ENCODE measurements around the gene EPC1.

The EPC1 gene

DNA sequence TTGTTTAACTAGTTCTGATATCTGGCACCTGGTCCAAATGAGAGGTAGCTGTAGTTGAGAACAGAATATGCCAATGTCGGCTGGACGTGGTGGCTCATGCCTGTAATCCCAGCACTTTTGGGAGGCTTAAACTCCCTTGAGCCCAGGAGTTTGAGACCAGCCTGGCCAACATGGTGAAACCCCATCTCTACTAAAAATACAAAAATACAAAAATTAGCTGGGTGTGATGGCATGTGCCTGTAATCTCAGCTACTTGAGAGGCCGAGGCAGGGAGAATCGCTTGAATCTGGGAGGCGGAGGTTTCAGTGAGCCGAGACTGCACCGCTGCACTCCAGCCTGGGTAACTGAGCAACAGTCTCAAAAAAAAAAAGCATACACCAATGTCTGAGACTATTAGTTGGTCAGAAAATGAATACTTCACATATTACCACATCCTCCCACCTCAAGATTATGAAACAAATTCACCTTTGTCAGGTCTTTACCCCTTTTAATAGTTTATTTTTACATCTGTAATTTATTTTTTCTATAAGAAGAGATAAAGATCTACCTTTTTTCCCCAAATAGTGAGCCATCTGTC lies 38.8 kb downstream of the EPC1 start:
- Histone ChIP-seq H3K36me3 (peaks cover 74% of the 10 kb centered on the region), H3K27ac (no peak overlapping the region), H3K9ac (no peak overlapping the region), H3K9me3 (peaks cover 4% of the 10 kb centered on the region; the same call in 1 of the 2 replicates), H4K20me1 (peaks cover 95% of the 10 kb centered on the region), H3K4me1 (no peaks in the 10 kb centered on the region), H3K4me3 (no peak overlapping the region), H3K4me2 (no peak overlapping the region), H3K27me3 (no peaks in the 10 kb centered on the region)
- no peak for TF ChIP-seq Cebpa-rat (IDR thresholded peaks at IDR 0.05)

DNA sequence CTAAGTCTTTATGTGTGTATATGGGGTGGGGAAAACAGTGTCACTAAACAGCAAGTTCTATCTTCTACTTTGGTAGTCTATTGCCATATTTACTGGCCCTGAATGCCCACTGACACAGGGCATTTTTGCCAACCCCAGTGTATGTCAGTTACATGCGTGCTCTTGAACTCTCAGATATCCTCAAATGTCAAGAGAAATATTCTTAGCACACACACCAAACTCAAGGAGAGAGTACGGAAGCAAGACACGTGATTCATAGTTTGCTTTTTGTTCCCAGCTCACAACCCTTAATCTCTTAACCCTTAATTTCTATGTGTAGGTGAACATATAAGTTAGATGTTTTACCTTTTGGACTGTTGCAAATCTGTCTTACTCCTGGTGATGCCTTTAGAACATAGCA lies 39.3 kb downstream of the EPC1 start:
- Histone ChIP-seq H3K27me3 (no peaks in the 10 kb centered on the region), H3K9ac (no peak overlapping the region), H4K20me1 (peaks cover 95% of the 10 kb centered on the region), H3K36me3 (peaks cover 79% of the 10 kb centered on the region), H3K4me2 (no peak overlapping the region), H3K4me3 (no peak overlapping the region), H3K27ac (no peak overlapping the region), H3K9me3 (peaks cover 7% of the 10 kb centered on the region; the same call in 1 of the 2 replicates), H3K4me1 (no peaks in the 10 kb centered on the region)
- TF ChIP-seq Cebpa-rat (IDR thresholded peaks at IDR 0.05): no peak

DNA sequence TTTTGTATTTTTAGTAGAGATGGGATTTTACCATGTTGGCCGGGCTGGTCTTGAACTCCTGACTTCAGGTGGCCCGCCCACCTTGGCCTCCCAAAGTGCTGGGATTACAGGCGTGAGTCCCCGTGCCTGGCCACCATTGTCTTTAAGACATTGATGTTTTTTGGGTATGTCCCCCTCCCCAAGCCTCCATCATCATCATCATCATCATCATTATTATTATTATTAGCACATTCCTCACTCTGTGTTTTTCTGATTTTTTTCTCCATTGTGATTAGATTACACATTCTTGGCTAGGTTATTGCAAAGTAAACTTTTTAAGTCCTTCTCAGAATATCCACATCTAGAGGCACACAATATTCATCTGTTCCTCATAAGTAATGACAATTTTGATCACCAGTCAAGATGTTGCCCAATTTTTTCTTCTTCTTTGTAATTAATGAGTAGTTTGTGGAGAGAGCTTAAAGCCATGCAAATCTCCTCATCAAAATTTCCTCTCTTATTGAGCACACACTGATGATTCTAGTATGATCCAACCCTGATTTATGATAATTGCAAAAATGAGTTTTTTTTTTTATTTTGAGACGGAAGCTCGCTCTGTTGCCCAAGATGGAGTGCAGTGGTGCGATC lies 47.5 kb downstream of the EPC1 start:
- no peak overlapping the region for H3K9ac ChIP-seq
- H3K27ac ChIP-seq: no peak overlapping the region
- H3K4me3 ChIP-seq: no peak overlapping the region
- no peak for TF ChIP-seq Cebpa-rat (IDR thresholded peaks at IDR 0.05)
- H4K20me1 ChIP-seq: peaks cover 95% of the 10 kb centered on the region
- no peaks in the 10 kb centered on the region for H3K27me3 ChIP-seq
- 0 out of 2 replicates have a peak, but pooled peaks cover 3% of the 10 kb centered on the region for H3K9me3 ChIP-seq
- H3K36me3 ChIP-seq: peaks cover 80% of the 10 kb centered on the region
- H3K4me2 ChIP-seq: no peak overlapping the region
- H3K4me1 ChIP-seq: no peaks in the 10 kb centered on the region

DNA sequence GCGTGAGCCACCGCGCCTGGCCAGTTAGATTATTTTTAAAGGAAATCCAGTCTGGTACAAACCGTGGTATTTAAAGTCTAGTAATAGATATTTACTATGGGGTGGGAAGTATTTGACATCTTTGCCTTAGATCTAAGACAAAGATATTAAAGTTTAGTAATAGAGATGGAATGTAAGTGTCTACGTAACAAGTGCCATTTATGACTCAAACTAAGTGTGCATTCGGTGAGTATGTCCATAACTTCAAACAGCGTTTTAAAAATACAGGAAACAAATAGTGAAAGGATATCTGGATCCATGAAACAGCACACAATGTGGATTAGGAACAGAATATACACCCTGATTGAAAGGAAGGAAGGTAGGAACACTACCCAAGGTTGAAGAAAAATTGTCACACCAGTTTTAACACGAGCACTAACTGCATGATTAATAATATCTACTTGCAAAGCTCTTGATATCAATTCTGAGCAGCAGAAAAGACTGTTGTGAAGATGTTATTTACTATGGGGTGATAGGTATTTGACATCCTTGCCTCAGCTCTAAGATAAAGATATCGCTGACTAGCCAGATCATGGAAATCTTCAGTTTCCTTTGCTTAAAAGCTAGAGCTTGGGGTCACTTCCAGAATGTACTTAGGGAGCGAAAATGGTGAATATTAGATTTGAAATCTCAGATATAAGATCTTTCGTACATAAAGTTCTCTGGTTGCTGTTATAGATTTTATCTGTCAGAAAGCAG lies 48.7 kb downstream of the EPC1 start:
- no peak overlapping the region for H3K9ac ChIP-seq
- no peaks in the 10 kb centered on the region for H3K4me1 ChIP-seq
- H3K27ac ChIP-seq: no peak overlapping the region
- H4K20me1 ChIP-seq: peaks cover 100% of the 10 kb centered on the region
- H3K9me3 ChIP-seq: 0 out of 2 replicates have a peak, but pooled peaks cover 3% of the 10 kb centered on the region
- H3K4me2 ChIP-seq: no peak overlapping the region
- H3K36me3 ChIP-seq: peaks cover 81% of the 10 kb centered on the region
- H3K4me3 ChIP-seq: no peak overlapping the region
- H3K27me3 ChIP-seq: no peaks in the 10 kb centered on the region
- no peak for TF ChIP-seq Cebpa-rat (IDR thresholded peaks at IDR 0.05)

DNA sequence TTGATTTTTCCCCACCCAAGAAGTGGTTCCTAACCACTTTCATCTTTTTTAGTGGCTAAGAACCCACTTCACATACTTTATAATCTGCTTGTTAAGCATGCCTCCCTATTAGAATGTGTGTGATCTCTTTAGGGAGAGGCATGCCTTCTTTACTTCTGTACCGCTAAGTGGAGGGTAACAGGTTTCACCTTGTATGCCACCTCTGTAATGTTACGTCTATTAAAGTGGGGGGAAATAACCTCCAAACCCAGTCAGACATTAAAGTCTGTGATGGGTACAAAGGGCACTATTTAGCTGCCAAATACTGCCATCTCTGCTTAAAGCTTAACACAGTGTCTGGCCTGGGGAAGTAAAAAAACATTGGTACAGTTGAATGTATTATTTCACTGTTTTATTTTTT lies 51.9 kb downstream of the EPC1 start:
- H3K9me3 ChIP-seq: no peaks in the 10 kb centered on the region
- no peaks in the 10 kb centered on the region for H3K27me3 ChIP-seq
- no peak for TF ChIP-seq Cebpa-rat (IDR thresholded peaks at IDR 0.05)
- peaks cover 78% of the 10 kb centered on the region for H4K20me1 ChIP-seq
- no peak overlapping the region for H3K9ac ChIP-seq
- peaks cover 75% of the 10 kb centered on the region for H3K36me3 ChIP-seq
- no peaks in the 10 kb centered on the region for H3K4me1 ChIP-seq
- no peak overlapping the region for H3K27ac ChIP-seq
- H3K4me2 ChIP-seq: no peak overlapping the region
- H3K4me3 ChIP-seq: no peak overlapping the region

DNA sequence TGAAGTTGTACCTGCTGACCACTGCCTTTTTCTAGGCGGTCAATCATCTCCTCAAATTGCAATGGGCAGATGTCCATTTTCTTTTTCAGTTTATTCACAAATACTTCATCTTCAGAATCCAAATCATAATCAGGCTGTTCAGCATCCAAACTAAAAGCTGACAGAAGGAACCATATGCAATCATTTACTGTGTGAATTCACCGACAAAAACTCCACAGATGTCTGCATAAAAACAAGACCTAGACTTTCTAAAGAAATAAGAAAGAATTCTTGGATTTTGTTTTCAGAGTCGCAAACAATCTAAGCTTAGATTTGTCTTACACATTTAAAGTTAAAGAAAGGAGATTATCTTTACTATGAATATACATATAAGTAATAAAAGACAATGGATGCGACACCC lies 53.4 kb downstream of the EPC1 start:
- no peak overlapping the region for H3K27ac ChIP-seq
- no peak overlapping the region for H3K9ac ChIP-seq
- H3K36me3 ChIP-seq: peaks cover 73% of the 10 kb centered on the region
- peaks cover 64% of the 10 kb centered on the region for H4K20me1 ChIP-seq
- no peak overlapping the region for H3K4me3 ChIP-seq
- no peak for TF ChIP-seq Cebpa-rat (IDR thresholded peaks at IDR 0.05)
- no peaks in the 10 kb centered on the region for H3K27me3 ChIP-seq
- H3K4me2 ChIP-seq: no peak overlapping the region
- H3K9me3 ChIP-seq: no peaks in the 10 kb centered on the region
- H3K4me1 ChIP-seq: no peaks in the 10 kb centered on the region

DNA sequence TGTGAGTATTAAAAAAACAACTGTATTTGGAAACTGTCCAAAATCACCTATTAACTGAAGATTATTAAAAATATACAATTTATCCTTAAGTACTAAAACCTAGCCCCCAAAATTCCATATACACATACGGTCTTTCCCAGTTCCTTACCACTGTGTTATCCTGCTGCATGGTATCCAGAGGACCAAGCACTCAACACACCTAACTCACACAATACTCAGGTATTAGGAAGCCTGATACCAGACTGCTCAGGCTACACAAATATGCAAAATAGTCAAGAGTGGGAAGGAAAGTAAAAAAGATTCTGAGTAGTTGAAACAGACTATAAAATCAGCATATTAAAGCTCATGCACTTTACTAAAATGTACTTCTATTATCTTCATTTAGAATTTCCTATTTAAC lies 67.2 kb downstream of the EPC1 start:
- Histone ChIP-seq H3K27ac (no peak overlapping the region), H4K20me1 (peaks cover 40% of the 10 kb centered on the region), H3K9ac (no peak overlapping the region), H3K4me3 (no peak overlapping the region), H3K27me3 (no peaks in the 10 kb centered on the region), H3K4me1 (no peaks in the 10 kb centered on the region), H3K9me3 (peaks cover 6% of the 10 kb centered on the region; the same call in 1 of the 2 replicates), H3K36me3 (peaks cover 88% of the 10 kb centered on the region), H3K4me2 (no peak overlapping the region)
- TF ChIP-seq Cebpa-rat (IDR thresholded peaks at IDR 0.05): no peak

DNA sequence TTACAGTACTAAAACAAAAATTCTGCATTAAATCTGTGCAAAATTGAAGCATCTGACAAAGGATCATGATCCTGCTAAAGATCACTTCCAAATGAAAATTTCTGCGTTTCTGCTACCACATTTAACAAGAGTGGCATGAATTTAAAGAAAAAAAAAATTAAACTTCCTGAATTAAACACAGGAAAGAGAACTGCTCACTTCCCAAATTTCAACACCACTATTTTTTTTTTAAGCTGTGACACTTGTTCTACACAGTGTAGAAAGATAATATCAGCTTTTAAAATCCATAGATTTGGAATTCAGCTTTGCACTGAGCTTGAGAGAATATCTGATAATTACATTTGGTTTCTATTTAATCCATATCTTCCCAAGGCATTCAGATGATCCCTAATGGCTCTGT lies 73.6 kb downstream of the EPC1 start:
- no peak overlapping the region for H3K9ac ChIP-seq
- H3K27ac ChIP-seq: no peak overlapping the region
- no peaks in the 10 kb centered on the region for H3K27me3 ChIP-seq
- H3K4me1 ChIP-seq: no peaks in the 10 kb centered on the region
- H3K4me2 ChIP-seq: no peak overlapping the region
- no peak overlapping the region for H3K4me3 ChIP-seq
- no peak for TF ChIP-seq Cebpa-rat (IDR thresholded peaks at IDR 0.05)
- H4K20me1 ChIP-seq: peaks cover 32% of the 10 kb centered on the region
- H3K36me3 ChIP-seq: peaks cover 79% of the 10 kb centered on the region
- H3K9me3 ChIP-seq: no peaks in the 10 kb centered on the region

DNA sequence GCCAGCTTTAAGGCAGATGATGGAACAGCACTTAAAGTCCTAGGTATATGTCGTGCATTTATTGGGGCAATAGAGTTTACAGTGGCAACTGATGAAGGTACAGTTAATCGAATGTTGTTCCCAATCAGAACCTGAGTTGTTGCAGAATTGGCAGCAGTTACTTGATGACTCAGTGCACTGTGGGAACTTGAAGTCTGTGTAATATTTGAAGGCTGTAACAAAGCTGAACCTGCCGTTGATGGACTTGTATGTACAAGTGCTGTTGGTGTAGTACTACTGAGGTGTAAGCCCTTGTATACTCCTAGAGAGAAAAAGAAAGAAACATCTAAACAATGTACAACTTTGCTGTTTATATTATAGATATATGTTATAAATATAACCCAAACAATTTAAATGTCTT lies 75.3 kb downstream of the EPC1 start:
- Histone ChIP-seq H4K20me1 (peaks cover 32% of the 10 kb centered on the region), H3K27ac (no peak overlapping the region), H3K36me3 (peaks cover 82% of the 10 kb centered on the region), H3K27me3 (no peaks in the 10 kb centered on the region), H3K4me1 (no peaks in the 10 kb centered on the region), H3K9ac (no peak overlapping the region), H3K9me3 (no peaks in the 10 kb centered on the region), H3K4me3 (no peak overlapping the region), H3K4me2 (no peak overlapping the region)
- TF ChIP-seq Cebpa-rat (IDR thresholded peaks at IDR 0.05): no peak
